Stimulated activated CD4-positive, alpha-beta T cell treated with anti-CD3 and anti-CD28 coated beads, TNF-alpha, amount 100 ng/mL, for 48 hours (primary cell): ENCODE results near the gene LMNB1.
"Not testable (repeated sequence)": the region's sequence is repeated elsewhere in the genome, so short reads cannot be mapped to it uniquely, and the experiment has no call there.

ENCODE experiments used
- DNase-seq, 3 donors: peaks; one replicate each; pipeline ENCODE4 v3.0.0-alpha.2; 2020; ENCODE audit warnings: low read depth in 3 of 3

LMNB1 gene

DNA sequence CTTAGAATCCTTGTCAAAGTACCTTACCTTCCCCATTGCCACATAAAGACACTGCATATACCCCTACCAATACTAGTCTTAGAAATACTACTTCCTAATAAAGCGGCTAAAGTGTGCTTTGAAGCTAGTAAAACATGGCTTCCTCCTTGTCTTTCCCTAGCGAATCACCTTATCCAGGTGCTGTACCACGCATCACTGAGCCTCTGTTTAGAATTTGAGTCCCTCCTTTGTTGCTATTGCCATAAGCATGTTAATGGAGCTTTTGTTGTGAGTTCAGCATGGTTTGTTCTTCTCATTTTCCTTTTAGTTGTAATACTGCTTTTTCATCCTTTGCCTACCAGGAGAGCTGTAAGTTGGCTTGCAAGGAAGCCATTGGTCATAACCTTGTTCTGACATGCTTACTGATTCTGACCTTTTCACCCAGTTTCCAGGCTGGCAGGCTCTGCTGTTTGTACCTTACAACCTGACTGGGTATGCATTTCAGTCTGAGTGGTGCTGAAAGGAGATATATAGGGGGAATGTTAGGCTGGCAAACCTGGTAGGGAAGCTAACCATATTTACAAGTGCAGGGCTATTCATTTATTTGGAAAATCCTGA lies 49.8 kb downstream of the LMNB1 start:
- DNase-seq: no peak

DNA sequence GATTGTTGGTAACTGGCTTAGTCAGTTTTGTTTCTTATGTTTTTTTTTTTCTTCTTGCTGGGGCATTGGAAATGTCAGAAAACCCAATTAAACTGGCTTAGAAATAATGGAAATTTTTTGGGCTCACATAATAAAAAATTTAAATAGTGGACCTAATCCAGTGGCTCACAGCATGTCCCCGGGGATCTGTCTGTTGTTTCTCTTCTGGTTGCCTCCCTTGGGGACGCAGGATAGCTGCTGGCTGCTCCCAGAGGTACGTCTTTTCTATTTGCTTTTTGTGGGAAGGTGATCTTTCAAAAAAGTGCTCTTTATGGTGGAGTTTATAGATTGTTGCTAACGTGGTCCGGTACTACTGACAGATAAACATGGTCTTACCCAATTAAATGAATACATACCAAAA lies 52.2 kb downstream of the LMNB1 start:
- DNase-seq: no peak

- DNase-seq: no peak
Measured at GRCh38 chr5:126830061-126830460, 53.1 kb downstream of the LMNB1 start.

DNA sequence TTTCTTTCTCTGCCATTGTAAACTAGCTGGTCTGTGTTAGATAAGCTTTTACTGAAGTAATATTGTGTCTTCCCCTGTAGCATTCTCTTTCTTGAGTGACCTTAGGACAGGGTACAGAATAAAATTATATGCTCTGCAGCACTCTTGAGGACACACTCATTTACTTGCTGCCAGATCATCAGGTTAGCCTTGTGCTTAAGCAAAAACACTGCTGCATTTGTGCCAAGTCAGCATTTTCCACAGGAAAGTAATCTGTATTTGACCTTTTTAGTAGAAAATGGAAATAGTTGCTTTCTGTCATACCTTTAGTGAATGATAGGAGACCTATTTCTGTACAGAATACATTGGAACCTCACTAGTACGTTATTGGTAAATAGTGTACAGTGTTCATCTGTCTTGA lies 54.2 kb downstream of the LMNB1 start:
- DNase-seq: no peak

DNA sequence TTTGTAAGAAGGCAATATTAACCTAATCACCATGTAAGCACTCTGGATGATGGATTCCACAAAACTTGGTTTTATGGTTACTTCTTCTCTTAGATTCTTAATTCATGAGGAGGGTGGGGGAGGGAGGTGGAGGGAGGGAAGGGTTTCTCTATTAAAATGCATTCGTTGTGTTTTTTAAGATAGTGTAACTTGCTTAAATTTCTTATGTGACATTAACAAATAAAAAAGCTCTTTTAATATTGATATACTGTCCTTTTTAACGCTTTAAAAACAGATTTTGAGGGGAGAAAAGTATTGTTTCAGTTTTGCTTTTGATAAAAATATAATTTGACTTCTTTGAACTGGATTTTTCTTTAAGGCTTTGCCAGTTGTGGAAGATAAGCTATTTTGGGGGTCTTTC lies 59.8 kb downstream of the LMNB1 start:
- DNase-seq: no peak

- no peak for DNase-seq
Measured at GRCh38 chr5:126837242-126837641, 60.3 kb downstream of the LMNB1 start.

DNA sequence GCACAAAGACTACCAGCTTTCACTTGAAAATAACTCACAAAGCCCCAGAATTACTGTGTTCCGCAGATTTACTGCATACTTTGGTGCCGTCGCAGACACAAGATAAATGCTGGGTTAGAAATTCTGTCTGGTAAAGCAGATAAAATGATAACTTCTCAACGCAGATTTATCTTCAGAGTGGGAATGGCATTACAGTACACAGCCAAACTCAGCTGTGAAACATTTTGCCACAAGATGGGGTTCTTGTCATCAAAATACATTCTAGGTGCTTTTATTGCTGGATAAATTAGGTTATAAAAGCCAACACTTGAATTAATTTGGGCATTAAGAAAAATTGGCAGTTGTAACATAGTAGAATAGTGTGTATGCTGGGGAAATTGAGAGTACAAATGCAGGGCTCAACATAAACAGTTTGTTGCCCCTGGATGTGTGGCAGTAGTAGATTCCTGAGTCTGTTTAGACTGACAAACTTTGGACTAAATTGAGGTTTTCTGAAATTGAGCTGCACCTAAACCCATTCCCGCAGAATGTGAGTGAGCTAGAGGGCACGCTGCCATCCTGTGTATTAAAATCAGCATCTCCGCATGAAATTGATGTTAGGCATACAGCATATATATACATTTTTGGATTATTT lies 61.1 kb downstream of the LMNB1 start:
- no peak for DNase-seq

DNA sequence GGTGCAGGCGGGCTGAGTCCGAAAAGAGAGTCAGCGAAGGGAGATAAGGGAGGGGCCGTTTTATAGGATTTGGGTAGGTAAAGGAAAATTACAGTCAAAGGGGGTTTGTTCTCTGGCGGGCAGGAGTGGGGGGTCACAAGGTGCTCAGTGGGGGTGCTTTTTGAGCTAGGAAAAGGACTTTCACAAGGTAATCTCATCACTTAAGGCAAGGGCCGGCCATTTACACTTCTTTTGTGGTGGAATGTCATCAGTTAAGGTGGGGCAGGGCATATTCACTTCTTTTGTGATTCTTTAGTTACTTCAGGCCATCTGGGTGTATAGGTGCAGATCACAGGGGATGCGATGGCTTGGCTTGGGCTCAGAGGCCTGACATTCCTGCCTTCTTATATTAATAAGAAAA lies 62.5 kb downstream of the LMNB1 start:
- DNase-seq: not testable (repeated sequence)

- not testable (repeated sequence) for DNase-seq
Measured at GRCh38 chr5:126843375-126843774, 66.4 kb downstream of the LMNB1 start.

- peak in 1 of 3 donors; percentile 11 for DNase-seq
Measured at GRCh38 chr5:126845470-126846070, 68.6 kb downstream of the LMNB1 start.

DNA sequence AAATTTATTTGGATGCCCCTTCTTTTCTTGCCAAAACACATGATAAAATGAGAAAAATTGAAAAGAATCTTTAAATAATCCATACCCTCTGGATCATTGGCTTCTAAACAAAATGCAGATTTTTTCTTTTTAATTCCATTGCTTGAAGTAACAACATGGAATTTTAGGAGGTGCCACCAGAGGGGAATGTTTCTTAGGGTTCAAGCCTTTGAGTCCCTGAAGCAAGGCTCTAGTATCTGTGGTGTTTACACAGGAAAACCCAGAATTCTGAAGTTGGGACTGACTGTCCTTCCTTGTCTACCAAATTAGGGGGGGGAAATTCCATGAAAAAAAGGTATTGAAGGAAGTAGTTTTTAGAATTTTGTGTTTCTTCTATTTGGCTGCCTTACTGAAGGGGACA lies 69.4 kb downstream of the LMNB1 start:
- no peak for DNase-seq

GRCh38 chr5:126846744-126847455 lies 70.0 kb downstream of the LMNB1 start:
- no peak for DNase-seq

DNA sequence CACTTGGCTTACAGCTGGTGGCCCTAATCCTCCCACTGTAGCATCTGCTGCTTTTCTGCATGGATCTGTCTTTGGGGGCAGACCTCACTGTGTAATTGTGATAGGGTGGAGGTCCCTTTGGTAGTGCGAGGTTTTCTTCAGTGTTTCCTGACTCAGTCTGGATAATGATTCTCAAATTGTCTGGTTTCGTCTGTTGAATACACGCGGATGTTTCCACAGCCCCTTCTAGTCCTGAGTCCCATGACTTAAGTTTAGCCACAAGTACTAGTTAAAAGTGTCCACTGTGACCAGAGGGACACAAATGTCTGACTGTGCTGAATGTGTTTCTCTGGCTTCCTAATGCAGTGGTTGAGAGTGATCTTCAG lies 70.5 kb downstream of the LMNB1 start:
- no peak for DNase-seq

- no peak for DNase-seq
Measured at GRCh38 chr5:126847826-126848251, 70.9 kb downstream of the LMNB1 start.

GRCh38 chr5:126848253-126848652 lies 71.3 kb downstream of the LMNB1 start:
- no peak for DNase-seq

DNA sequence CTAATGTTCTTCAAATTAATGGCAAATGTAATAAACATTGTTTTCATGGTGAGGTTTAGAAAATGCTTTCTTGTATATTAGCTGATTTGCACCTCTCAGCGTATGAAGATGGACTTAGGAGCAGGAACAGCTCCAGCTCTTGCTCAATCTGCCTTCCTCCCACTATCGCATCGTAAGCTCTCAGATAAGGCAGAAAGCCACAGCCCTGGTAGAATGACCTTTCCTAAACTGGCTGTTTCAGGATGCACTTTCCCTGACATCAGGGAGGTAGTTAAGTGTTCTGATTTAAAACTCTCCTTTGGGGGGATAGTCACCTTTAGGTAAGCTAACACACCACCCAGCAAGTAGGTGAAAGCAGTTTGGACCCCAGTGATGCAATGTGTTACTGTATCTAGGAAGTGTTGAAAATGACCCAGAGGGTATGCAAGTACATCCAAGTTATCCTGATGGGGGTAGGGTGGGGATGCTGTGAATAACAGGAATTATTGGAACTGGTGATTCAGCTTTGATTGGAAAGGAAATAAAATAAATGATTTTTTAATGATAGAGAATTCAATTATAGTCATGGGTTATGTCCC lies 72.3 kb downstream of the LMNB1 start:
- DNase-seq: no peak

GRCh38 chr5:126851501-126852011 lies 74.6 kb downstream of the LMNB1 start:
- no peak for DNase-seq

- no peak for DNase-seq
Measured at GRCh38 chr5:126852091-126852571, 75.2 kb downstream of the LMNB1 start.

DNA sequence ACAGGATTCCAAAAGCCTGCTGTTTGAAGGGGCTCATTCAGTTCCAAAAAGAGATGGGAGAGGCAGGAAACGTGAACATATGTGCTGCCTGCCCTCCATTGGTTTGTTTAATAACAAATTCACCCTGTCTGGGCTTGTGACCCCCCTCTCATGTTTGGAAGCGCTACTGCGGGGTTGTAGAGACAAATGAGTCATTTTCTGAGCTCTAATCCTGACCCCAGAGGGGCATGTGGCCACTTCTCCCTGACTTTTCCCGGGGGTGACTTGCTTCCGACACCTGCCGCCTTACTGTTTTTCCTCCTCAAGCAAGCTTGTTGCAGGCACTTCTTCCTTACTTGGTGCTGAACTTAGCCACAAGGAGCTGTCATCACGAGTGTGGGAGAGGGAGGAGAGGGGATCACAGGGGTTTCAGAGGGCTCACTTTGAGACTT lies 75.9 kb downstream of the LMNB1 start:
- no peak for DNase-seq

GRCh38 chr5:126853541-126854307 lies 76.8 kb downstream of the LMNB1 start:
- DNase-seq: peak in 1 of 3 donors; percentile 16

DNA sequence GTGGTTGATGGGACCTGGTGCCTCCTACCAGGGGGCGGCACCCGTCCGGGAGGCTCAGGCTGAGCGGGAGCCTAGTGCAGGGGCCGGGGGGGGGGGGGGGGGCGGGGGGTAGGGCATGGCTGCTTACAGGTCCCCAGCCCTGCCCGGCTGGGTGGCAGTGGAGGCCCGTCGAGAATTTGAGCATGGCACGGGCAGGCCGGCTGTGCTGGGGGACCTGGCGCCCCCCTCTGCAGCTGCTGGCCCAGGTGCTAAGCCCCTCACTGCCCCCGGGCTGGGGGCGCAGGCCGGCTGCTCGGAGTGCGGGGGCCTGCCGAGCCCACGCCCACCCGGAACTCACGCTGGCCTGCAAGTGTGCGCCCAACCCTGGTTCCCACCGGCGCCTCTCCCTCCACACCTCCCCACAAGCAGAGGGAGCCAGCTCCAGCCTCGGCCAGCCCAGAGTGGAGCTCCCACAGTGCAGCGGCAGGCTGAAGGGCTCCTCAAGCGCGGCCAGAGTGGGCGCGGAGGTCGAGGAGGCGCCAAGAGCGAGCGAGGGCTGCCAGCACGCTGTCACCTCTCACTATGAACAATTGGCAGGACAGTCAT lies 77.7 kb downstream of the LMNB1 start:
- no peak for DNase-seq
